KBM-7 (cell line): ENCODE results near the gene TTK.
"Not testable (repeated sequence)": the region's sequence is repeated elsewhere in the genome, so short reads cannot be mapped to it uniquely, and the experiment has no call there.

Experiments used
- DNase-seq: peaks from one replicate; pipeline ENCODE4 v3.0.0-alpha.2; 2015
- in situ Hi-C: fragments of 300-500 bp; cut with MboI; formaldehyde crosslinking; loops from 2 replicates; pipeline ENCODE4 v1.14.3; 2020; ENCODE audit warnings: low sequenced_read_pairs, low pct_unique_long_range_greater_than_20kb, mixed read lengths

The TTK gene

GRCh38 chr6:80020381-80021120 lies 16.1 kb downstream of the TTK start:
- DNase-seq: no peak
- in situ Hi-C loops: no loop called here

- no peak for DNase-seq
- in situ Hi-C loops: no loop called here
Observed at GRCh38 chr6:80021131-80021530, 16.7 kb downstream of the TTK start.

- in situ Hi-C loops: no loop called here
- DNase-seq: no peak
Observed at GRCh38 chr6:80021591-80021990, 17.1 kb downstream of the TTK start.

- in situ Hi-C loops: no loop called here
- no peak for DNase-seq
Observed at GRCh38 chr6:80022803-80023202, 18.4 kb downstream of the TTK start.

- in situ Hi-C loops: no loop called here
Observed at GRCh38 chr6:80028589-80028988, 24.1 kb downstream of the TTK start.

GRCh38 chr6:80029470-80029869 lies 25.0 kb downstream of the TTK start:
- in situ Hi-C loops: no loop called here
- DNase-seq: no peak

More at GRCh38 chr6:80028589-80028988, 24.1 kb downstream of the TTK start:
- no peak for DNase-seq

GRCh38 chr6:80048220-80048619 lies 43.8 kb downstream of the TTK start:
- in situ Hi-C loops, DNase-seq: not testable (repeated sequence)

- in situ Hi-C loops: no loop called here
- DNase-seq: no peak
Observed at GRCh38 chr6:80060774-80061173, 56.3 kb downstream of the TTK start.

GRCh38 chr6:80068146-80068545 lies 63.7 kb downstream of the TTK start:
- in situ Hi-C loops, DNase-seq: not testable (repeated sequence)

GRCh38 chr6:80070431-80070830 lies 66.0 kb downstream of the TTK start:
- in situ Hi-C loops, DNase-seq: not testable (repeated sequence)

GRCh38 chr6:80077067-80077466 lies 72.6 kb downstream of the TTK start:
- DNase-seq: no peak
- in situ Hi-C loops: no loop called here

- DNase-seq: no peak
- in situ Hi-C loops: no loop called here
Observed at GRCh38 chr6:80088637-80089036, 84.2 kb downstream of the TTK start.

- in situ Hi-C loops: no loop called here
- DNase-seq: no peak
Observed at GRCh38 chr6:80091506-80091905, 87.1 kb downstream of the TTK start.
